IPS-18a (cell line): ENCODE results near the gene ARHGAP26.

Source experiments
- H3K27ac ChIP-seq: one replicate; pipeline ENCODE4 v1.5.1; 2013; ENCODE audit warnings: low read length
- H3K27me3 ChIP-seq: one replicate; pipeline ENCODE4 v1.6.1; 2013; ENCODE audit warnings: mild to moderate bottlenecking, low read length; ENCODE audit not compliant: control insufficient read depth, insufficient read depth
- H3K36me3 ChIP-seq: one replicate; pipeline ENCODE4 v1.6.1; 2013; ENCODE audit warnings: low read depth, low read length; ENCODE audit not compliant: control insufficient read depth
- H3K4me1 ChIP-seq: one replicate; pipeline ENCODE4 v1.6.1; 2013; ENCODE audit warnings: low read depth, low read length; ENCODE audit not compliant: control insufficient read depth
- H3K4me3 ChIP-seq: one replicate; pipeline ENCODE4 v1.5.1; 2013; ENCODE audit warnings: low read length
- H3K9ac ChIP-seq: one replicate; pipeline ENCODE4 v1.6.1; 2013; ENCODE audit warnings: mild to moderate bottlenecking, low read length, moderate library complexity
- H3K9me3 ChIP-seq: one replicate; pipeline ENCODE4 v1.6.1; 2013; ENCODE audit warnings: low read depth, low read length; ENCODE audit not compliant: control insufficient read depth

ARHGAP26 gene

DNA sequence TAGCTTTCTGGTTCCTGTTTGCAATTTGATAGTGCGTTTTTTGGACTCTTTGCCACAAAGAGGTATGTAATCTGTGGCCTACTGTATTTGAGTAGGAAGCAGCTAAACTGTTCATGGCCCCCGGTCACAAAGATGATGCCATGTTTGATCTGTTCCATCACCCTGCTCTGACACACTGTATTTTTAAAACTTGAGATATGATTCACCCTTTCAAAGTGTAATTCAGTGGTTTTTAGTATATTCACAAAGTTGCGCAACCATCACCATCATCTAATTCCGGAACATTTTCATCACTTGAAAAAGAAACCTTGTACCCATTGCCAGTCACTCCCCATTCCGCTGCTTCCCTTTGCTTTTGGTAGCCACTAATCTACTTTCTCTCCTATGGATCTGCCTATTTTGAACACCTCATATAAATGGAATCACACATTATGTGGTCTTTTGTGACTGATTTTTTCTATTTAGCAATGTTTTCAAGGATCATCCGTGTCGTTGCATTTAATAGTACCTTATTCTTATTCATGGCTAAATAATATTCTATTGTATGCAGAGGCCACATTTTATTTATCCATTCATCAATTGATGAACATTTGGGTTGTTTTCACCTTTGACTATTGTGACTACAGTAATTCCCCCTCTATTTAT, 491.7 kb downstream of the ARHGAP26 start:
- Histone ChIP-seq H3K4me1 (no peaks in the 10 kb centered on the region), H3K27ac (no peak overlapping the region), H3K4me3 (no peak overlapping the region), H3K9me3 (peaks cover 7% of the 10 kb centered on the region), H3K27me3 (no peaks in the 10 kb centered on the region), H3K9ac (no peak overlapping the region), H3K36me3 (no peaks in the 10 kb centered on the region)

- no peak overlapping the region for H3K4me3 ChIP-seq
- H3K4me1 ChIP-seq, result no peaks in the 10 kb centered on the region
- no peaks in the 10 kb centered on the region for H3K36me3 ChIP-seq
- no peaks in the 10 kb centered on the region for H3K27me3 ChIP-seq
- no peak overlapping the region for H3K9ac ChIP-seq
- H3K27ac ChIP-seq, result no peak overlapping the region
- peaks cover 8% of the 10 kb centered on the region for H3K9me3 ChIP-seq
Measured at GRCh38 chr5:143262393-143263174, 492.4 kb downstream of the ARHGAP26 start.

GRCh38 chr5:143263272-143263810, 493.2 kb downstream of the ARHGAP26 start:
- no peak overlapping the region for H3K4me3 ChIP-seq
- no peaks in the 10 kb centered on the region for H3K36me3 ChIP-seq
- no peaks in the 10 kb centered on the region for H3K4me1 ChIP-seq
- no peak overlapping the region for H3K9ac ChIP-seq
- H3K27me3 ChIP-seq, result no peaks in the 10 kb centered on the region
- no peak overlapping the region for H3K27ac ChIP-seq
- peaks cover 8% of the 10 kb centered on the region for H3K9me3 ChIP-seq

DNA sequence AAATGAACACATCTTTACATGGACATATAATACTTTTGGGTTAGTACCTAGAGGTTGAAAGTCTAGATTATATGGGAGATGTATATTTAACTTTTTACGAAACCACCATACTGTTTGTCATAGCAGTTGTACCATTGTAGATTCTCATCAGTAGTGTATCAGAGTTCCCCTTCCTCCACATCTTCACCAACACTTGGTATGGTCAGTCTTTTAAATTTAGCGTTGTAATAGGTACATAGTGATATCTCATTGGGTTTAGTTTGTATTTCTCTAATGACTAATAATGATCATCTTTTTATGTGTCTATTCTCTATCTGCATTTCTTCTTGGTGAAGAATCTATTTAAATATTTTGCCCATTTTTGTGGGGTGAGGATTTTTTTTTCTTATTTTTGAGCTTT, 495.8 kb downstream of the ARHGAP26 start:
- no peaks in the 10 kb centered on the region for H3K36me3 ChIP-seq
- H3K9ac ChIP-seq, result no peak overlapping the region
- no peaks in the 10 kb centered on the region for H3K4me1 ChIP-seq
- no peak overlapping the region for H3K27ac ChIP-seq
- peaks cover 8% of the 10 kb centered on the region for H3K9me3 ChIP-seq
- H3K4me3 ChIP-seq, result no peak overlapping the region
- H3K27me3 ChIP-seq, result no peaks in the 10 kb centered on the region

GRCh38 chr5:143267186-143267585, 497.0 kb downstream of the ARHGAP26 start:
- H3K27ac ChIP-seq, result no peak overlapping the region
- no peaks in the 10 kb centered on the region for H3K4me1 ChIP-seq

GRCh38 chr5:143268388-143268787, 498.2 kb downstream of the ARHGAP26 start:
- H3K27me3 ChIP-seq, result no peaks in the 10 kb centered on the region
- no peak overlapping the region for H3K9ac ChIP-seq
- no peaks in the 10 kb centered on the region for H3K36me3 ChIP-seq
- H3K4me3 ChIP-seq, result no peak overlapping the region
- peaks cover 8% of the 10 kb centered on the region for H3K9me3 ChIP-seq
- H3K27ac ChIP-seq, result no peak overlapping the region
- H3K4me1 ChIP-seq, result no peaks in the 10 kb centered on the region

More at GRCh38 chr5:143267186-143267585, 497.0 kb downstream of the ARHGAP26 start:
- Histone ChIP-seq H3K9me3 (peaks cover 8% of the 10 kb centered on the region), H3K36me3 (no peaks in the 10 kb centered on the region), H3K9ac (no peak overlapping the region), H3K27me3 (no peaks in the 10 kb centered on the region), H3K4me3 (no peak overlapping the region)

DNA sequence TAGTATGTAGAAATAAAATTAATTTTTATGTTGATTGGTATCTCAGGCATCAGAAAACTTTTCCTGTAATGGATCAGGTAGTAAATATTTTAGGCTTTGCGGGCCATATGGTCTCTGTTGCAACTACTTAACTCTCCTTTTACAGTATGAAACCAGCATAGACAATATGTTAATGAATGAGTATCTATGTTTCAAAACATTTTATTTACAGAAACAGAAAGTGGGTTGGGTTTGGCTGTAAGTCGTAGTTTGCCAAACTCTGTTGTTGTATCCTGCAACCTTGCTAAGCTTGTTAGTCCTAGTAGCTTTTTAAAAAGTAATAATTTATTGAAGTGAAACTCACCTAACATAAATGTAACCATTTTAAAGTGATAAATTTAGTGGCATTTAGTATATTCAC, 501.3 kb downstream of the ARHGAP26 start:
- Histone ChIP-seq H3K9me3 (peaks cover 6% of the 10 kb centered on the region), H3K4me3 (no peak overlapping the region), H3K27ac (no peak overlapping the region)

GRCh38 chr5:143274952-143275351, 504.8 kb downstream of the ARHGAP26 start:
- Histone ChIP-seq H3K9ac (no peak overlapping the region), H3K36me3 (no peaks in the 10 kb centered on the region), H3K4me1 (peaks cover 8% of the 10 kb centered on the region), H3K27me3 (no peaks in the 10 kb centered on the region), H3K9me3 (no peaks in the 10 kb centered on the region), H3K27ac (no peak overlapping the region), H3K4me3 (no peak overlapping the region)

More for the DNA sequence above, 501.3 kb downstream of the ARHGAP26 start:
- no peaks in the 10 kb centered on the region for H3K27me3 ChIP-seq
- no peak overlapping the region for H3K9ac ChIP-seq
- no peaks in the 10 kb centered on the region for H3K4me1 ChIP-seq
- no peaks in the 10 kb centered on the region for H3K36me3 ChIP-seq

- Histone ChIP-seq H3K4me1 (peaks cover 10% of the 10 kb centered on the region), H3K4me3 (no peak overlapping the region), H3K36me3 (no peaks in the 10 kb centered on the region), H3K27me3 (no peaks in the 10 kb centered on the region), H3K9me3 (no peaks in the 10 kb centered on the region), H3K27ac (no peak overlapping the region), H3K9ac (no peak overlapping the region)
Measured at GRCh38 chr5:143275512-143276363, 505.6 kb downstream of the ARHGAP26 start.

- no peaks in the 10 kb centered on the region for H3K9me3 ChIP-seq
- peaks cover 10% of the 10 kb centered on the region for H3K4me1 ChIP-seq
- H3K36me3 ChIP-seq, result no peaks in the 10 kb centered on the region
Measured at GRCh38 chr5:143277536-143277935, 507.4 kb downstream of the ARHGAP26 start.

More at GRCh38 chr5:143277536-143277935, 507.4 kb downstream of the ARHGAP26 start:
- no peak overlapping the region for H3K9ac ChIP-seq
- H3K27me3 ChIP-seq, result no peaks in the 10 kb centered on the region
- H3K27ac ChIP-seq, result no peak overlapping the region
- no peak overlapping the region for H3K4me3 ChIP-seq
